Measurements from ENCODE around the gene ST7.

ST7 gene

DNA sequence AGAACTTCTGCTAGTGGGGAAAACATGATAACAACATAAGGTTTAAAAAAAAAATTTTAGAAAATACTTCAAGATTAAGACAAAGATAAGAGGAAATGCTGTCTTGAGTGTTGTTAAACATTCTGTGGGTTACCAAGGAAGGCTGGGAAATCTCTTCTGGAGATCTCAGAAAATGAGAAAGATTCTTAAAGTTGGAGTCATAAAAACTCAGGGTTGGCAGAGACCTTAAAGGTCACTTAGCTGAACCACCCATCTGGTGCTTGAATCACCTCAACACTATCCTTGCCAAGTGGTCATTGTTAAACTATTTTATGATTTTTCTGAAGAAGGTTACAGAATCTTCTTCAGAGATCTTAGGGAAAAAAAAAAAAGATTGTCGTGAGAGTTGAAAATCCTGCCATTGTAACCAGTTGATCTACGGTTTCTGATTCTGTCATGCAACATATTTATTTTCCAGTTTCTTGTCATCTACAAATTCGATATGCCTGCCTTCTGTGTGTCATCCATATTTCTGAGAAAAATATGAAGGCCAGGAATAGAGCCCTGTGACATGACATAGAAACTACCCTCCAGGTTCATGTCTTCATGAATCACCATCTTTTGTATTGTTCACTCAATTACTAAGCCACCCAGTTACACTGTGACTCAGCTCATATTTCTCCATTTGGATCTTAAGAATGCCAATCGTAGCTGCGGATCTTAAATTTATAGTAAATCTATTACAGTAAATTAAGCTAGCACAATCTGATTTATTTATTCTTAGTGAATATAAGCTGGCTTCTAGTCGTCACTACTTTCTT, 179.2 kb downstream of the ST7 start:
- DNase-seq = no peak

DNA sequence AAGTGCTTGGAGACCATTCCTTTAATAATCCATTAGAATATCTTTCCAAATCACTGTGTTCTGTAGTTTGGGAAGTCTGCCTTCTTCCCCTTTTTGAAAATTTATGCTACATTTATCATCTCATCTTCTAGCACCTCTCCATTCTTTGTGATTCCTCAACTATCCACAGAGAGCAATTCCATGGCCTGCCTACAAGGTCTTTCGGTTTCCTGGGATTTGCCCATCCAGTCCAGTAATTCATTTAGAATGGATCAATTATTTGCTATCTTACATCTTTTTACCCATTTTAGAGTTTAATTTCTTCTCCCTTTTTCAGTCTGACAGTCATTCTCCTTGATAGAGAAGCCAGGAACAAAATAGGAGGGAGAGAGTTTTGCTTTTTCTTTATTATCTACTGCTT, 179.8 kb downstream of the ST7 start:
- no peak for DNase-seq

DNA sequence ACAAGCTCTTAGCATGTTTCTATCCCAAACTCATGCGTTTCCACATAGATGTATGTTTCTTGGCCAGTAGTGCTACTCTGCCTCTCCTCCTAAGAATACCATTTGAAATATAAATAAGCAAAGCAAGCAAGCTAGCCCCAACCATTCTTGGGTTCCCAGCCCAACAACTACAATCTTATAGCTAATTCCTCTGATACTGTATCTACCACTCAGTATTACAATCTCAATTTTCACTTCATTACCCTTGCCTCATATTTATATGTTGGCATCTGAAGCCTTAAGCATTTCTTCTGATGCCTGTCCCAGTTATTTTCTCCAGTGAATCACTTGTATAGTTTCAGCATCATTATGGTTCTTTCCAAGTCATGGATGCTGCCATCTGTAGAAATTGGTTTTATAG, 181.1 kb downstream of the ST7 start:
- no peak for DNase-seq

DNA sequence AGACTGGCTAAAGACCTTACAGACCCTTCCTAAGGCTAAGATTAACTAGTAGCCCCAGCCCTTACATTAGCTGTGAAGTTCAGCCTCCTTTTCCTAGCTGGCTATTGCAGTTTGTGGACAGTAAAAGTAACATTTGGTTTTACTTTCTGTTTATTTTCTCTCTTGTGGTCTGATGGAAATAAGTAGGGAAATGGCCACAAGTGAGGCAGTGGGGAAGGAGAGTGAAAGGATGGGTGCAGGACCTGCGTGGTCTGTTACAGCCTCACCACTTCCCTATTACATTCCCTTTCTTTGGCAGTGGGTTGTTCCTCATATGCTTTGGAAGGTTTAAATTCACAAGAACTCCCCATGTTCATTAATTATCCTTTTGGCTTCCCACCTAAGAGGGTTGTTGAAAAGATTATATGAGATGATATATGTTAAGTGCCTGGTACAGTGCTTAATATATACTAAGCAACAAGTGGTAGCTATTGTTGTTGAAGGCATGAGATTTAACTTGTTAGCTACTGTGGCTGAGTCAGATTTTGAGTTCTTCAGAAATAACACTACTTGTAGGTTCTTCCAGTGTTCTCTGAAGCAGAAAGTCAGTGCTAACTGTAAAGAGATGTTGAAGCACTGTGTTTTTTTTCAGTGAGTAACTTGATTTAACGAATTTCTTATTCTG, 181.7 kb downstream of the ST7 start:
- DNase-seq = no peak

DNA sequence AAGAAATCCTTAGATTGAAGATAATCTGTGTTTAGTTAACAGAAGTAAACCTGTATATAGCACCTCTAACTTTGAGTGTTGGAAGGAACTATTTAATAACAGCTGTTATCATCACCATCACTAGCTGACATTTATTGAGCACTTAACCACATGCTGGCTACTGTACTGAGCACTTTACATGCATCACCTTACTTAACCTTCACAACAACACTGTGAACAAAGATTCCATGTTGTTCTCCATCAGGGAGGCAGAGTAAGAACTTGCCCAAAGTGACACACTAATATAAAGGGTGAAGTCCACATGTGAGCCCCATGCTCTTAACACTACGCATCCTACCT, 182.2 kb downstream of the ST7 start:
- DNase-seq = no peak

DNA sequence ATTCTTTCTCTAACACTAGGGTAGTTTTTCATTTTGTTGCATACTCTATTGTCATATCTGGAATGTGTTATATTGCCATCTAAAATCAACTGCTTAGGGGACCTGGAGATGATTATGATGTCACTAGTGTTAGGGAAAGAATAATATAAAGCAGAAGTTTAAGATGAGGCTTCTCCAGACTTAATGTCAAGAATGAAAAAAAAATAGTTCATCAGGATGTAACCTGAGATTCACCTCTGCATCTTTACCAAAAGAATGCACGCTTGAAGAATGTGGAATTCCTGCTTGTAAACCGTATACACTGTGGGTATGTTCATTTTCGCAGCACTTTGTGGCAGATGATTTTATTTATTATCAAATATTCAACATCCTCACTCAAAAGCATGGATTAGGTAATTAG, 184.6 kb downstream of the ST7 start:
- DNase-seq = no peak

DNA sequence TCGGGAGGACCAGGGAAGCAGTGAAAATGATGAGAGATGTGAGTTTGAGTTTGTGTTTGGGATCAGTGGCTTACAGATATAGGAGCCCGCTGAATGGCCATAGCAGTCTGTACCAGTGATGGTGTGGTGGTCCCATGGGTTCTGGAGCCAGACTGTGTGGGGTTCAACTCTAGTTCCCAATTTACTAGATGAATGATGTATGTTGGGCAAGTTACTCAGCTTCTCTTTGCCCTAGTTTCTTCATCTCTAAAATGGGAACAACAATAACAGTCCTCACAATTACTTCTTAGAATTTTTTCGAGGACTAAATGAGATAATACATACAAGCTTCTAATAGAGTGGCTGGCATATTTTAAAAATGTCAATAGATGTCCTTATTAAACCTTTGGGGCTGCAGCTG, 185.2 kb downstream of the ST7 start:
- no peak for DNase-seq

DNA sequence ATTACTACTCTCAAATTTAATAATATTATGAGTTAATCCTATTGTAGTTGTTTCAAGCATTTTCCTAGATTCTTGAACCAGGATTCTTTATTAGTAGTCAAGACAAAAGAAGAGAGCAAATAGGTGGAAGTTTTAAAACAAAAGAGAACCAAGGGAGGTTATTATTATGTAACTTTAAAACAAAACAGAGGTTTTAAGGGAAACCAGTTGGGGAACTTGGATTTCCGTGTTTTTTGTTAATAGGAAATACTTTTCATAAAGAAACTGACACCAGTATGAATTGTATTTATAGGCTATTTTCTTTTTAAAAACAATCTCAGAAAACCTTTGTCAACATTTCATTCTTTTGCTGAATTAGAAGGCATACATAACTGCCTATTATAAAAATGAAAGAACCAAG, 185.7 kb downstream of the ST7 start:
- DNase-seq = no peak

DNA sequence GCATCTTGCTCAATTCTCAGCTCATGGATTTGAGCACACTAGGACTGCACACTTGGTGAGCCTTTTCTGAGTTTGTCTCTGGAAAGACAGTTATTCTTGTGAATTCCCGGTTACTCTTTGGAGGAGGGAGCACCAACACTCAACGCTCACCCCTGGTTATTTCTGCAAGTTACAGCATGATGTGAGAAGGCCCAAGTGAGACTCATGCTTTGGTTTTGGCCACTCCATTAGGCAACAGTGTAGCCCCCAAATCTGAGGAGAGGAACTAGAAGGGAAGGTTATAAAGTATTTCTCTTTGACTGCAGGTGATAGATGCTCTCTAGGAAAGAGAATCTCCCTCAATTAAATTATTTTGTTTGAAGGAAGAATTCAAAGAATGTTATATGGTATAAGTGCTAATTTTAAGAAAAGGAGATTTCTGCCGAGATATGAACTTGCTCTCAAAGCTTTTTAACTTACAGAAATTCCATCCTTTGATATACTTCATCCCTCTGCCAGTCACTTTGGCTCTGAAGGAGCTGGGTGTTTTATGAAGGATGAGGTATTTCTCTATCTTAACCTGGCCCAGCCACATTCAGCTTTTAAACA, 186.2 kb downstream of the ST7 start:
- DNase-seq = no peak

DNA sequence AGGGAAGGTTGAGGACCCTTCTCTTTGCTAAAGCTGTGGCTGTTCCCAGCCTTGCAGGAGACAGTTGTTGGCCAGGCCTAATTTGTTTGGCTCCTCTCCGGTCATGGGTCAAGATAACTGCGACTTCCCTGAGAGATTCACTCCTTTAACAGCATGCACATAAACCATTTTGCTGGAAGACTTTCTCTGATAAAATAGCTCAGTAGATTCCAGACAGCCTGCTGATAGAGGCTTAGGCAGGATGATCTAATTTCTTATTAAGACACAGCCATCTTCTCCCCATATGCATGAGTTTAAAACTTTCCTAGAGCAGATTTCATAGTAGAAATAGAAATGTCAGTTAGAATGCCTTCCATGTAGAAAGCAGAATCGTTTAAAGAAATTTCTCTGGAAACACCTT, 187.6 kb downstream of the ST7 start:
- DNase-seq = no peak

DNA sequence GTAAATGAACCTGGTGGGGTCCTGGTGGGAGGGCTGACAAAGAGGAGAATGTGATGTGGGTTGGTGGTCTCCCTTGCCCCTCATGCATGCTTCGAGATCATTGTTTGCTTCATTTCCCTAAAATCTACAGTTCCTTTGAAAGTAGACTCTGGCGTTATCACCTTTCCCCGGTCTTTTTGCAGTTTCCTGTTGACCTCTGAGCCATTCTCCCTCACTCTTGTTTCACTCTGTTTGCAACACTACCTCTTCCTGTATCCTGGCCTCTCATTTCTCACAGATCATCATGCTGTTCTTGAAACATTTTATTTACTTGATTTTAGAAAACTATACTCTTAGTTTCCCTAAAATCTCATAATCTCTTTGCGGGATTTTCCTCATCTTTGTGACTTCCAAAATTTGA, 189.8 kb downstream of the ST7 start:
- no peak for DNase-seq

DNA sequence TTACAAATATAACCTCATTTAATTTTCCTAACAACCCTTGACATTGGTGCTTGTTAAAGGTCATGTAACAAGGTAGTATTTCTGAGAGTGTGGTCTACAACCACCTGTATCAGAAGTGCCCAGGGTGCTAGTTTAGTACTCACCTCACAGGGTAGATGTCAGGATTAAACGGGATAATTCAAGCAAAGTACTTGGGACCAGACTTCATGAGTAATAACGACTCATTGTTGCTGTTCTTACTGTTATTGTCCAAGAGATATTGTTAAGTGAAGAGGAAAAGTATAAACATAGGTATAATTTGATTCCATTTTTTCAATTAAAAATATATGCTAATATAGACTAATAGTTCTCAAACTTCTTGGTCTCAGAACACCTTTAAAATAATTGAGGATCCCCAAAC, 190.3 kb downstream of the ST7 start:
- DNase-seq = no peak

DNA sequence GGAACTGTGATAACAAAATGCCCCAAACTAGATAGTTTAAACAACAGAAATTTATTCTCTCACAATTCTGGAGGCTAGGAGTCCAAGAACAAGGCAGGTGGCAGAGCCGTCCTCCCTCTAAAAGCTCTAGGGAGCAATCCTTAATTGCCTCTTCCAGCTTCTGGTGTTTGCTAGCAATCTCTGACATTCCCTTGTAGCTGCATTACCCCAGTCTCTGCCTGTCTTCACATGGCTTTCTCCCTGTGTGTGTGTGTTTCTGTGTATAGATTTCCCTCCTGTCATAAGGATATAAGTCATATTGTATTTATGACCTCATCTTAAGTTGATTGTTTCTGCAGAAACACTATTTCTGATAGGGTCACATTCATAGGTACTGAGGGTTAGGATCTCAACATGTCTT, 192.0 kb downstream of the ST7 start:
- DNase-seq = no peak

DNA sequence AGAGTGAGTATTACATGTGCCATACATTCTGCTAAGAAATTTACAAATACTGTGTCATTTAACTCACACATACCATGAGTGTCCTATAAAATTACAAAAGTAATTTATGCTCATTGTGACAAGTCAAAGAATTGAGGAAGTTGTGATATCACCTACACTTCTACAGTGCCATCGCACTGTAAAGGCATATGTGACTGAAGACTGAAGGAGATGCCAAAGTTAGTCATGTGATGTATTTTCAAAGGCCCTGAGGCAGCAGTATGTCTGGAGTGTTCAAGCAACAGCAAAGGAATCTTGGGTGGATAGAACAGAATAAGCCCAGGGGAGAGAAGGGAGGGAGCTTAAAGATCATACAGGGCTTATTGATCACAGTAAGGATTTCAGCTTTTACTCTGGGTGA, 192.8 kb downstream of the ST7 start:
- no peak for DNase-seq

DNA sequence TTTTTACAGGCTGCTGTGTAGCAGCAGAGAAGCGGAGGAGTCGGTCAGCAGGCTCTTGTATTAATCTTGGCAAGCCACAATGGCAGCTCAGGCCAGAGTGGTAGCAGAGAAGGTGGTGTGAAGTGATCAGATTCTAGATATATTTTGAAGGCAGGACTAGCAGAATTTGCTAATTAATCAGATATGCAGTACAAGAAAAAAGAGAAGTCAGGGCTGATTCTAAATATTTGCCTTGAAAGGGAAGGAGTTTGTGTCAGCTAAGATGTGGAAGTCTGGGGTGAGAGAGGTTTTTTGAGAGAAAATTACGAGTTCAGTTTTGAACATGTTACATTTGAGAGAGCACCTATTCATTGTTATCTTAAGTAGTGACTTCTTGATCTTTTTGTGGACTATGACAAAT, 193.2 kb downstream of the ST7 start:
- peak in 1 of 14 donors; percentile 12 for DNase-seq

DNA sequence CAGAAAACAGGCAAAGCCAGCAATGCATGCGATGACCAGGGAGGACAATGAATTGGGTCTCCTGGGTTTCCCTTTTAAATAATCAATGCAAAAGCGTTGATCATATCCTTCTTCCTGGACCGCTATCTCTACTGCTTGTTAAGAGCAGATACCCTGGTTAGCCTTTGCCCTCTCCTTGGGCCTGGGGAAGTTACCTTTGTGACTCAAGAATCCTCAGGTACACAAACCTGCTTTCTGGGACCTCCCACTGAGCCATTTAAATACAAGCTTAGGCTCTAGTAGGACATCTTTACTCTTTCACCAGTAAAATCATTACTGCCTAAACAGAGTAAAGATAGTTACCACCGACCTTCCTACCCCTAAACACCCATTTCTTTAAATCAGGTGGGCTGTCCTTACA, 195.7 kb downstream of the ST7 start:
- DNase-seq = no peak

DNA sequence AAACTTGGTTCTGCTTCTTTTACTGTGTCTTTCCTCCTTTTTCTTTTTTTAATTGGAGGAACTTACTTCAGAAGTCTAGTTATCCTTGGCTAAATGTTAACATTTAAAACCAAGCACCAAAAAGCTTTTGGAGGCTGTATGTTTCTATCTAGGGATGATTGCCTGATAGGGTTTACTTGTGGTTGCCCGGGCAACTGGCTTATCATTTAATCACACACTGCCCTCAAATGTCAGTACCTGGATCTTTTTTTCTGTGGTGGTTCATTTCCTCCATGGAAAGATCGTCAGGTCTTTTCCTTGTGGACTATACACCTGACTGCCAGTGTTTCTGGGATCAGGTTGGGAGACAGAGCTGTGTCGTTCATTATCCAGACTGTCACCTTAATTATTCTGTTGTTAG, 196.4 kb downstream of the ST7 start:
- no peak for DNase-seq

DNA sequence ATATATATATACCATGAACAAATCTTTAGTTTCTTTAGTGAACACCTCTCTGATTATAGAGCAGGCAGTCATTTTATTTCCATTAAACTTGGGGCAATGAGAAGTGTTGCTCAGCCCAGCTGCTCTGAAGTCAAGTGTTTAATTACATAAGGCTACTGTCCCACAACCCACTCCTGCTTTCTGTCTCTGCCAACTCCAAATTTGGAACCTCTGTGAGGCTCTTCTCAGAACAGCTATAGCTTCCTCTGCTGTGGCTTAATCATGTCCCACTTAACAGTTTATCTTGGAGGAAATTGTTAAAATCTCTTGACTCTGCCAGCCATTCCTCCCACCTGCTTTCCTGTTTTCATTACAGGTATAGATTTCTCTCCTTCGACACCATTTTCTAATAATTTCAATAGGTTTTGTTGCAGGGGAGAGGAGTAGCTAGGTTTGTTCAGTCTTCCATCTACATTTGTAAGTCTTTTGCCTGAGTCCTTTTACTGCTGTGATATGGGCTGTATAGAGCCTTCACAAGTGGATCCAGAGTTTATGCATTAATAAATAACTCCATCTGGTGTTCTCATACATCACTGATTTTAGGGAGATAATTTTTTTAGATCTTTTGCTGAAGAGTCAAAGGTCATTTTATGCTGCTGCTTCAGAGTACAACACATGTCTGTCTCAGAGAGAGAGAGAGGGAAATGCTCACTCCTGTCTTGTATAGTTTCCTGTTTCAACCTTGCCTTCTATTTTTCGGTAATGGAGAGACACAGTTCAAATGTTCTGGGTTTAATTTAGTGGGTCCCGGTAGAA, 199.1 kb downstream of the ST7 start:
- DNase-seq = no peak

DNA sequence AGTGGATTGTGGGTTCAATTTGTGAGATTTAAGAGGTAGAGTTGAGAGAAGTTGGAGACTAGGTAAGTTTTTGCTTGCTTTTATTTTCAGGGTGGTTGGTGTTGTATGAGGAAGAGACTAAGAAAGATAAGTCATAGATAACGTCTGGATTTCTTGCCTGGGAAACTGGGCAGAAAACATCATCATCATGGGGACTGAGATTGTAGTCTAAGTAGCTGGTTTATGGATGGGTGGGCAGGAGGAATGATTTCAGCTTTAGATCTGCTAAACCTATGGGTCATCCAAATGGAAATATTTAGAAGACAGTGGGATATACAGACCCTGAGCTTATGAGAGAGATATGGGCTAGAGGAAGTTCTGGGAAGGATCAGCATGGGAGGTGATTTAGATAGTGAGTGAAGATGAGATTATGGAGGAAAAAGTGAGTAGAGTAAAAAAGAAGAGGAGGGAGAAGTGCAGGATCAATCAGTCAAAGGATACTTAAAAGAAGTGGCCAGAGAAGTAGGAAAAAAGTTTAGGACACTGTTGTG, 199.8 kb downstream of the ST7 start:
- DNase-seq = no peak

DNA sequence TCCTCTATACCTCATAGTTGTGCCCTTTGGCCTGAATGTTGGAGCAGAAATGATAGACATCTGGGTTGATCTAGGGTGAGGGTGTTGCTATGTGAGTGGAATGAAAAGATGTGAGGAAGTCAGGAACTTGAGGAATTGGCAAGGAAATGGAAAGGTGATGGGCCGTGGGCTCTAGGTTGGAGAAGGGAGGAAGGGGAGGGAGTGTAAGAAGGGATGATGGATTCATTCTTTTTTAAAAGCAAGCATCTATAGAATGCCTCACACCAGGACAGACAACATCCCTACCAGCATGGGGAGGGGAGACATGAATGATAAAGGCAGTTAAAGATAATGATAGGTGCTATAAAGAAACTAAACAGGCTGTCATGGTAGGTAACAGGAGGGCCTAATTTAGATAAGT, 201.4 kb downstream of the ST7 start:
- DNase-seq = no peak

DNA sequence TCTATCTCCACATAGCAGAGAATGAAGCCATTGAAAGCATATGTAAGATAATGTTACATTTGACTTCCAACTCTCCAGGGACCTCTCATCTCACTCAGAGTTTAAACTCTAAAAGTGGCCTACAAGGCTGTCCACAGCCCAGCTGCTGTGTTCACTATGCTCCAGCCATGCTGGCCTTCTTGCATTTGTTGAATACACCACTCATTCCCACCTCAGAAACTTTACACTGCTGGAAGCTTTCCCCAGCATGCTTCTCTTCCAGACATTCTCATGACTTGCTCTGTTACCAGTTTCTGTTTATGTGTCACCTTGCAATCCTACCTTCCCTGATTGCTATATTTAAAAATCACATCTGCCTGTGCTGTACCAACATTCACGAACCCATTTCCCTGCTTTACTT, 202.4 kb downstream of the ST7 start:
- DNase-seq = no peak

DNA sequence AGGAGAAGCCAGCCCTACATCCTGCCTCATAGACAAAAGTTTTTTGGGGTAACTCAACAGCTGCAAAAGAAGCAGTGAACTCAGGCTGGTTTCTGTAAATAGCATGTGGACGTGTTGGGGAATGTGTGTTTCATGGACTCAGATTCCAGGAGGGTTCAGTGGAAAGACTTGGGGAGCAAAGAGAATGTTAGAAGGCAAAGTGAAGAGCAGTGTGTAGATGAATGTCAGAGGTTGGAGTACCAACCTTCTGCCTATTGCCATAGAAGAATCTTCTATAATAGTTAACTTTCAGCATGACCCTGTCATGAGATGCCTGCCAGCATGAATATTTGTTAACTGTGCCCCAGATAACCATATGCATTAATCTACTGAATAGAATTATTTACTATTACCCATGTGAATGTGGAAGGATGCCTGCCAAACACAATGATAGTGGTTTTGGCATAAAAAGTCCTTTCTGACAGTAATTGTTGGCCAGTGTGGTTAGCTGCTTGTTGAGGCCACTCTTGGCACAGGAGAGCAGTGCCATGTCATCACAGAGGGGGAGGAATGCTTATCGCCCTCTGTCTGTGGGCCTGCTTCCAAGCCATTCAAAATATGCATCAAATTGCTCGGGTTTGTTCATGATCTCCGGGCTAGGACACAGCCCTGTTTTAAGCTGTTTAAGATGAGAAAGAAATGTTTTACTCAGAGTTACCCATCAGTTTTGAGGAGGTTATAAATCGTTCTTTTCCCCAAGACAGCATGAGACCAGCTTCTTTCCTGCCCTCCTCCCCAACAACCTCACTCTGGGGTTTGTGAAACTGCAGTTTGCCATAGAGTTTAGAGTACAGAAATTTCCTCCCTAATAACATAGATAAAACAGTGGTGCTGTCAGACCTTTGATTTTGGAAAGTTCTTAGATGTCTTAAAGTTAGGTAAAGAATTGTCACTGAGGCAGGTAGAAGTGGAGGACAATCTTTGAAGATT, 204.2 kb downstream of the ST7 start:
- peak in 9 of 14 donors; percentile 7 to 83 (median 17) for DNase-seq
